Measurements from ENCODE around the gene MEX3B.

Gene MEX3B

GRCh38 chr15:82060817-82061216 lies 15.0 kb upstream of the MEX3B start:
- Histone ChIP-seq H3F3A (ENCODE audit: insufficient read depth, low read length) (no peaks in the 10 kb centered on the region), H3K9me2 (ENCODE audit: low read depth, low read length) (no peaks in the 10 kb centered on the region), H3K4me1 (ENCODE audit: insufficient read depth, low read length, severe bottlenecking) (no peaks in the 10 kb centered on the region), H3K27ac (ENCODE audit: low read depth, low read length, poor library complexity, severe bottlenecking) (no peak overlapping the region), H3K9me3 (ENCODE audit: low read length) (no peaks in the 10 kb centered on the region), H3K9ac (ENCODE audit: low read length) (no peak overlapping the region), H3K27me3 (ENCODE audit: insufficient read depth, low read length) (no peaks in the 10 kb centered on the region), H3K4me3 (ENCODE audit: low read depth, low read length, poor library complexity, severe bottlenecking) (no peak overlapping the region), H4K20me1 (ENCODE audit: insufficient read depth, low read length) (no peaks in the 10 kb centered on the region), H2AFZ (ENCODE audit: low read length) (no peak overlapping the region), H3K4me2 (ENCODE audit: low read length) (no peak overlapping the region), H3K79me2 (ENCODE audit: insufficient read depth, low read length) (no peaks in the 10 kb centered on the region), H3K36me3 (ENCODE audit: insufficient read depth, low read length) (no peaks in the 10 kb centered on the region)
- TF ChIP-seq CTCF (IDR thresholded peaks at IDR 0.05; ENCODE audit: low read length), result no peak
- TF ChIP-seq EZH2 (IDR thresholded peaks at IDR 0.05; ENCODE audit: borderline replicate concordance, low read length), result no peak

- no peaks in the 10 kb centered on the region for H3K9me3 ChIP-seq (ENCODE audit: low read length)
- no peak overlapping the region for H3K9ac ChIP-seq (ENCODE audit: low read length)
- no peak overlapping the region for H2AFZ ChIP-seq (ENCODE audit: low read length)
- H4K20me1 ChIP-seq (ENCODE audit: insufficient read depth, low read length), result no peaks in the 10 kb centered on the region
- H3K27ac ChIP-seq (ENCODE audit: low read depth, low read length, poor library complexity, severe bottlenecking), result no peak overlapping the region
- H3K9me2 ChIP-seq (ENCODE audit: low read depth, low read length), result no peaks in the 10 kb centered on the region
- H3K4me2 ChIP-seq (ENCODE audit: low read length), result no peak overlapping the region
- no peaks in the 10 kb centered on the region for H3K79me2 ChIP-seq (ENCODE audit: insufficient read depth, low read length)
- H3K4me3 ChIP-seq (ENCODE audit: low read depth, low read length, poor library complexity, severe bottlenecking), result no peak overlapping the region
- no peaks in the 10 kb centered on the region; the same call in 1 of the 2 replicates for H3K27me3 ChIP-seq (ENCODE audit: insufficient read depth, low read length)
- H3F3A ChIP-seq (ENCODE audit: insufficient read depth, low read length), result no peaks in the 10 kb centered on the region
- H3K4me1 ChIP-seq (ENCODE audit: insufficient read depth, low read length, severe bottlenecking), result no peaks in the 10 kb centered on the region
- H3K36me3 ChIP-seq (ENCODE audit: insufficient read depth, low read length), result no peaks in the 10 kb centered on the region
- TF ChIP-seq EZH2 (IDR thresholded peaks at IDR 0.05; ENCODE audit: borderline replicate concordance, low read length), result no peak
- no peak for TF ChIP-seq CTCF (IDR thresholded peaks at IDR 0.05; ENCODE audit: low read length)
These were observed 12.8 kb upstream of the MEX3B start for GRCh38 chr15:82058517-82059204.

GRCh38 chr15:82058026-82058425 lies 12.2 kb upstream of the MEX3B start:
- TF ChIP-seq EZH2 (IDR thresholded peaks at IDR 0.05; ENCODE audit: borderline replicate concordance, low read length) (no peak), CTCF (IDR thresholded peaks at IDR 0.05; ENCODE audit: low read length) (no peak)
- Histone ChIP-seq H4K20me1 (ENCODE audit: insufficient read depth, low read length) (no peaks in the 10 kb centered on the region), H3K27me3 (ENCODE audit: insufficient read depth, low read length) (no peaks in the 10 kb centered on the region; the same call in 1 of the 2 replicates), H3K79me2 (ENCODE audit: insufficient read depth, low read length) (no peaks in the 10 kb centered on the region), H3K4me3 (ENCODE audit: low read depth, low read length, poor library complexity, severe bottlenecking) (no peak overlapping the region), H3K9me3 (ENCODE audit: low read length) (no peaks in the 10 kb centered on the region), H3K4me2 (ENCODE audit: low read length) (no peak overlapping the region), H3K27ac (ENCODE audit: low read depth, low read length, poor library complexity, severe bottlenecking) (no peak overlapping the region), H2AFZ (ENCODE audit: low read length) (no peak overlapping the region), H3K4me1 (ENCODE audit: insufficient read depth, low read length, severe bottlenecking) (no peaks in the 10 kb centered on the region), H3K9me2 (ENCODE audit: low read depth, low read length) (no peaks in the 10 kb centered on the region), H3K36me3 (ENCODE audit: insufficient read depth, low read length) (no peaks in the 10 kb centered on the region), H3F3A (ENCODE audit: insufficient read depth, low read length) (no peaks in the 10 kb centered on the region), H3K9ac (ENCODE audit: low read length) (no peak overlapping the region)

All from OCI-LY1 (cell line).